IPS-NIHi11 (cell line): Measurements from ENCODE around the gene NUTM2E.
"Not testable (repeated sequence)": the region's sequence is repeated elsewhere in the genome, so short reads cannot be mapped to it uniquely, and the experiment has no call there.

Experiments
- DNase-seq: peaks from one replicate; pipeline ENCODE4 v3.0.0; 2012; ENCODE audit warnings: mixed read lengths, low spot score

Gene NUTM2E

GRCh38 chr10:79826496-79827215 is at the start of gene NUTM2E:
TSS of gene NUTM2E (plus strand) at chr10:79826739. CDS start at chr10:79841741, 15,002 bp downstream.
- peak; percentile 55 for DNase-seq

- DNase-seq, result not testable (repeated sequence)
These were observed 48.5 kb upstream of the NUTM2E start for GRCh38 chr10:79777997-79778396.

- DNase-seq, result peak; percentile 73
These were observed 47.1 kb upstream of the NUTM2E start for GRCh38 chr10:79779310-79779938.

- not testable (repeated sequence) for DNase-seq
These were observed 46.5 kb upstream of the NUTM2E start for GRCh38 chr10:79779992-79780391.

- not testable (repeated sequence) for DNase-seq
These were observed 45.0 kb upstream of the NUTM2E start for GRCh38 chr10:79781584-79781983.

- DNase-seq, result not testable (repeated sequence)
These were observed 39.0 kb upstream of the NUTM2E start for GRCh38 chr10:79787455-79787952.

GRCh38 chr10:79789351-79789750 is 37.2 kb upstream of the NUTM2E start:
- DNase-seq, result not testable (repeated sequence)

- DNase-seq, result not testable (repeated sequence)
These were observed 34.5 kb upstream of the NUTM2E start for GRCh38 chr10:79791906-79792517.

GRCh38 chr10:79799337-79799736 is 27.2 kb upstream of the NUTM2E start:
- DNase-seq, result not testable (repeated sequence)

- DNase-seq, result not testable (repeated sequence)
These were observed 20.7 kb upstream of the NUTM2E start for GRCh38 chr10:79805857-79806256.

- not testable (repeated sequence) for DNase-seq
These were observed 14.6 kb upstream of the NUTM2E start for GRCh38 chr10:79811895-79812294.

GRCh38 chr10:79816290-79816689 is 10.2 kb upstream of the NUTM2E start:
- DNase-seq, result not testable (repeated sequence)

- not testable (repeated sequence) for DNase-seq
These were observed 3.2 kb upstream of the NUTM2E start for GRCh38 chr10:79823387-79823786.

GRCh38 chr10:79825587-79826011 is 940 bp upstream of the NUTM2E start:
- DNase-seq, result not testable (repeated sequence)

- not testable (repeated sequence) for DNase-seq
These were observed 426 bp upstream of the NUTM2E start for GRCh38 chr10:79826131-79826495.

GRCh38 chr10:79833833-79834232 is 7.3 kb downstream of the NUTM2E start:
- not testable (repeated sequence) for DNase-seq

GRCh38 chr10:79835891-79836290 is 9.4 kb downstream of the NUTM2E start:
- not testable (repeated sequence) for DNase-seq

GRCh38 chr10:79836891-79837290 is 10.4 kb downstream of the NUTM2E start:
- DNase-seq, result not testable (repeated sequence)

GRCh38 chr10:79838441-79838840 is 11.9 kb downstream of the NUTM2E start:
- not testable (repeated sequence) for DNase-seq

- not testable (repeated sequence) for DNase-seq
These were observed 26.8 kb downstream of the NUTM2E start for GRCh38 chr10:79853191-79853854.

- not testable (repeated sequence) for DNase-seq
These were observed 35.7 kb downstream of the NUTM2E start for GRCh38 chr10:79862269-79862668.

GRCh38 chr10:79862803-79863202 is 36.3 kb downstream of the NUTM2E start:
- DNase-seq, result not testable (repeated sequence)
